A549 (cell line): Measurements from ENCODE around the gene KRTAP12-1. TPM values are rescaled to one million over a fixed set of nuclear protein-coding genes. Genes with fewer than 3 reads are reported as not detected.

Experiments used
- ATAC-seq, 2 experiments: fragments of 200-7000 bp in 1 of 2; fragments of >200 bp in 1 of 2; cut with Nextera tagmentation in 1 of 2; cut with Tn5 transposase in 1 of 2; 3 replicates each; pipeline versions ENCODE4 v1.8.0 to v1.9.1; 2018 to 2020; ENCODE audit warnings: mild to moderate bottlenecking in 1 of 2, moderate library complexity in 1 of 2
- CTCF ChIA-PET: fragments of 300-600 bp; sonication (Branson Sonifier 250); formaldehyde crosslinking; extraction: SDS; loops from one replicate; lab custom pipeline; 2021; ENCODE audit warnings: antibody characterized with exemption, inconsistent platforms; lab: Yijun Ruan, JAX
- POLR2A ChIA-PET: fragments of 350-600 bp; formaldehyde crosslinking; extraction: SDS; loops from one replicate; lab custom pipeline; 2021; ENCODE audit warnings: antibody characterized with exemption, inconsistent platforms; lab: Yijun Ruan, JAX
- DNase-seq, 2 experiments: peaks; one replicate each; pipeline versions ENCODE4 v3.0.0 to v3.0.0-alpha.2; 2011 to 2016; ENCODE audit warnings: low read depth in 1 of 2, low spot score in 1 of 2
- FAIRE-seq: peaks from 2 replicates; lab custom pipeline; 2011; peaks lifted over from hg19 to GRCh38; lab: Jason Lieb, UNC
- H3K27ac ChIP-seq, 2 experiments: fragments of >200 bp; sonication (Bioruptor Twin); formaldehyde crosslinking; 3 replicates each; pipeline ENCODE4 v1.5.1; 2016 to 2017
- H3K4me1 ChIP-seq: fragments of >200 bp; sonication (Bioruptor Twin); formaldehyde crosslinking; 3 replicates; pipeline ENCODE4 v1.6.1; 2016
- H3K4me2 ChIP-seq: fragments of >200 bp; sonication (Bioruptor Twin); formaldehyde crosslinking; 3 replicates; pipeline ENCODE4 v1.6.1; 2016
- H3K4me3 ChIP-seq: fragments of >200 bp; sonication (Bioruptor Twin); formaldehyde crosslinking; 3 replicates; pipeline ENCODE4 v1.5.1; 2016
- H3K9me3 ChIP-seq: fragments of >200 bp; sonication (Bioruptor Twin); formaldehyde crosslinking; 3 replicates; pipeline ENCODE4 v1.6.1; 2016
- BCL3 ChIP-seq: fragments of >200 bp; sonication (Bioruptor Twin); formaldehyde crosslinking; IDR thresholded peaks from 3 replicates; pipeline ENCODE4 v1.6.1; 2016
- BHLHE40 ChIP-seq: IDR thresholded peaks from 2 replicates; pipeline ENCODE4 v1.6.1; 2012; ENCODE audit warnings: low read depth, low read length, inconsistent platforms
- CBX8 ChIP-seq: fragments of 200-600 bp; sonication (generic); IDR thresholded peaks from 2 replicates; pipeline ENCODE4 v1.6.1; 2016
- CEBPB ChIP-seq, 2 experiments: fragments of >200 bp in 1 of 2; sonication (Bioruptor Twin) in 1 of 2; formaldehyde crosslinking in 1 of 2; IDR thresholded peaks; 2 replicates each; pipeline ENCODE4 v1.6.1; 2012 to 2016
- CHD4 ChIP-seq: fragments of 200-600 bp; sonication (generic); IDR thresholded peaks from 2 replicates; pipeline ENCODE4 v1.6.1; 2016; ENCODE audit warnings: antibody characterized with exemption, mild to moderate bottlenecking, borderline replicate concordance
- E2F6 ChIP-seq: IDR thresholded peaks from 2 replicates; pipeline ENCODE4 v1.6.1; 2012; ENCODE audit warnings: low read depth, borderline replicate concordance
- EHF ChIP-seq: fragments of 250-450 bp; sonication (Bioruptor Pico); IDR thresholded peaks from 2 replicates; pipeline ENCODE4 v1.5.0; 2020; ENCODE audit warnings: mild to moderate bottlenecking
- ESRRA ChIP-seq: fragments of 150-350 bp; IDR thresholded peaks from 2 replicates; pipeline ENCODE4 v1.6.1; 2014; ENCODE audit warnings: mild to moderate bottlenecking, low read length, borderline replicate concordance
- HMGXB4 ChIP-seq: fragments of 250-450 bp; sonication (Bioruptor Pico); IDR thresholded peaks from 2 replicates; pipeline ENCODE4 v1.5.0; 2021; ENCODE audit warnings: mild to moderate bottlenecking, moderate library complexity, borderline replicate concordance
- HOXA7 ChIP-seq: fragments of 250-450 bp; sonication (Bioruptor Pico); IDR thresholded peaks from 2 replicates; pipeline ENCODE4 v1.5.0; 2020; ENCODE audit warnings: mild to moderate bottlenecking, moderate library complexity
- JUN ChIP-seq, 2 experiments: fragments of >200 bp; sonication (Bioruptor Twin); formaldehyde crosslinking; IDR thresholded peaks; 2 replicates in 1 of 2; 3 replicates in 1 of 2; pipeline ENCODE4 v1.6.1; 2016 to 2017
- MAFK ChIP-seq: fragments of 450-650 bp; IDR thresholded peaks from 2 replicates; pipeline ENCODE4 v1.6.1; 2014; ENCODE audit not compliant: partially characterized antibody
- NFE2L2 ChIP-seq: fragments of 150-350 bp; conservative IDR thresholded peaks from 2 replicates; pipeline ENCODE4 v1.6.1; 2014; ENCODE audit warnings: low read length
- PHF8 ChIP-seq: fragments of 200-600 bp; sonication (generic); IDR thresholded peaks from 2 replicates; pipeline ENCODE4 v1.6.1; 2016; ENCODE audit warnings: low read depth, mild to moderate bottlenecking, antibody characterized with exemption, moderate library complexity, borderline replicate concordance
- RAD21 ChIP-seq, 2 experiments: fragments of >200 bp in 1 of 2; sonication (Bioruptor Twin) in 1 of 2; formaldehyde crosslinking in 1 of 2; IDR thresholded peaks in 1 of 2; conservative IDR thresholded peaks in 1 of 2; 2 replicates in 1 of 2; 3 replicates in 1 of 2; pipeline ENCODE4 v1.6.1; 2012 to 2018; ENCODE audit warnings: inconsistent platforms in 1 of 2
- RCOR1 ChIP-seq: fragments of 150-350 bp; IDR thresholded peaks from 2 replicates; pipeline ENCODE4 v1.6.1; 2014; ENCODE audit warnings: antibody characterized with exemption, low read length, low read depth
- REST ChIP-seq: fragments of 200-600 bp; sonication (generic); IDR thresholded peaks from 2 replicates; pipeline ENCODE4 v1.6.1; 2016; ENCODE audit warnings: antibody characterized with exemption, mild to moderate bottlenecking, moderate library complexity
- TP53 ChIP-seq: fragments of 250-450 bp; sonication (Bioruptor Pico); IDR thresholded peaks from 2 replicates; pipeline ENCODE4 v1.5.0; 2021; ENCODE audit warnings: mild to moderate bottlenecking, moderate library complexity
- ZFP36 ChIP-seq: fragments of 450-650 bp; IDR thresholded peaks from 2 replicates; pipeline ENCODE4 v1.6.1; 2014; ENCODE audit warnings: borderline replicate concordance; ENCODE audit not compliant: partially characterized antibody
- WGBS: methylation state at CpG from one replicate; pipeline ENCODE4 v1.1.6; 2017; ENCODE audit errors: missing lambda C conversion rate; 5-methylcytosine and 5-hydroxymethylcytosine counted together
- polyA plus RNA-seq, 4 experiments: library from polyadenylated mRNA; depleted of rRNA in 3 of 4; stranded (reverse); fragments of >200 nt; fragmentation: RNase III in 1 of 4; extraction: RNeasy Plus Mini Kit Qiagen cat#74134 plus additional on column Dnase treatment in 1 of 4; gene quantifications; 2 replicates in 3 of 4; 3 replicates in 1 of 4; pipeline ENCODE4 v1.2.3, GENCODE V29; 2011 to 2017

KRTAP12-1 gene
- polyA plus RNA-seq, 2 of the 4 experiments (the other 2 are of a cell fraction) = not detected

- 52% methylated on average over 8 of the region's 10 CpGs for whole genome bisulfite sequencing
- CTCF ChIA-PET = interaction anchor here (0.8 to 0.9 kb wide), 2 partner anchors 13 to 28 kb away, joined by 3 read pairs; no protein-coding TSS in a partner anchor
- TF ChIP-seq EHF = no peak
- TF ChIP-seq HMGXB4 (CRISPR knock-in tag) = no peak
- no peak for TF ChIP-seq MAFK
- TF ChIP-seq RCOR1 = no peak
- no peak for TF ChIP-seq NFE2L2
- no peak for TF ChIP-seq JUN (IDR thresholded peaks at IDR 0.05)
- no peak for TF ChIP-seq E2F6
- no peak for TF ChIP-seq CBX8
- no peak for TF ChIP-seq BCL3
- no peak for TF ChIP-seq ZFP36
- TF ChIP-seq REST = no peak
- no peak for TF ChIP-seq ESRRA
- TF ChIP-seq RAD21 (conservative IDR thresholded peaks at IDR 0.05 in 1 of 2, IDR thresholded peaks at IDR 0.05 in 1 of 2) = no peak
- TF ChIP-seq PHF8 = no peak
- TF ChIP-seq HOXA7 (CRISPR knock-in tag) = no peak
- TF ChIP-seq CEBPB (IDR thresholded peaks at IDR 0.05) = no peak
Measured at GRCh38 chr21:44713846-44714245, 31.9 kb upstream of the KRTAP12-1 start.

GRCh38 chr21:44713130-44713529, 31.2 kb upstream of the KRTAP12-1 start:
- Histone ChIP-seq H3K4me2 (no peak overlapping the region), H3K9me3 (no peaks in the 10 kb centered on the region), H3K4me1 (peaks cover 7% of the 10 kb centered on the region), H3K27ac (no peak overlapping the region), H3K4me3 (no peak overlapping the region)
- ChIA-PET CTCF (interaction anchor here (0.8 to 1.2 kb wide), 3 partner anchors 13 to 80 kb away, joined by 3 read pairs; no protein-coding TSS in a partner anchor), POLR2A (no interaction called here)
- ATAC-seq = no peak
- no peak for FAIRE-seq
- TF ChIP-seq PHF8 (no peak), ZFP36 (no peak), BHLHE40 (no peak), CHD4 (no peak), TP53 (CRISPR knock-in tag) (no peak)
- 67% methylated on average over 7 of the region's 9 CpGs for WGBS
- DNase-seq = no peak

More at GRCh38 chr21:44713846-44714245, 31.9 kb upstream of the KRTAP12-1 start:
- Histone ChIP-seq H3K27ac (no peak overlapping the region), H3K4me3 (no peak overlapping the region), H3K4me2 (no peak overlapping the region), H3K4me1 (peaks cover 7% of the 10 kb centered on the region), H3K9me3 (no peaks in the 10 kb centered on the region)
- no peak for ATAC-seq
- FAIRE-seq = no peak
- no peak for DNase-seq
- POLR2A ChIA-PET = no interaction called here
